Activated CD4-positive, alpha-beta T cell treated with anti-CD3 and anti-CD28 coated beads, Interleukin-2, amount 50 U/mL, for 1 hour (primary cell): ENCODE measurements around the gene RAD1.

Source experiments
- DNase-seq: peaks from one replicate; pipeline ENCODE4 v3.0.0-alpha.2; 2020

Gene RAD1

GRCh38 chr5:34859253-34859652, 56.1 kb downstream of the RAD1 start:
- no peak for DNase-seq

- DNase-seq: no peak
Observed at GRCh38 chr5:34858790-34859189, 56.5 kb downstream of the RAD1 start.

GRCh38 chr5:34857894-34858293, 57.4 kb downstream of the RAD1 start:
- DNase-seq: no peak

DNA sequence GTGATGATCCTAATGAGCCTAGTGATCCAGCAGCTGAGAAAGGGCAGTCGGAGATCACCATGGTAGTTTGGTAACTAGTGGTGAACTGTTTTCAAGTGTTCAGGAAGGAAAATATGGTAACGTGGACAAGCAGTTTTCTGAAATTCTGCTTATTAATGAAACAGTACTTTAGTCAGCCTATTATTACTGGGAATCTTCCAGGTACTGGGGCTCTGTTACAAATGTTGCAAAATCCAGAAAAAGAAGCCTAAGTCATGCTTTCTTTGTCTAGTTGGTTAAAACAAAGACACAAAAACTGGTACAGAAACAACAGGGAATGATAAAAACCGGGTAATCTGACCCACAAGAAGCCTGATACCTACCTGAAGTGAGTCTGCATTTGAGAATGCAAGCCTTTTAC, 58.1 kb downstream of the RAD1 start:
- no peak for DNase-seq
